H4 (cell line): Measurements from ENCODE around the gene CADM2. TPM values are rescaled to one million over a fixed set of nuclear protein-coding genes. Genes with fewer than 3 reads are reported as not detected.

Experiments used
- DNase-seq: peaks from one replicate; pipeline ENCODE4 v3.0.0-alpha.2; 2015; ENCODE audit warnings: low spot score
- total RNA-seq: library from RNA; depleted of rRNA; stranded (reverse); fragments of >200 nt; shearing (Covaris generic); gene quantifications from 2 replicates; pipeline ENCODE4 v1.2.3, GENCODE V29; 2014

The CADM2 gene
- total RNA-seq, 1 experiment from 2014 or later, result not detected

- DNase-seq, result no peak
These were observed 613.0 kb downstream of the CADM2 start for GRCh38 chr3:85571835-85572234.

GRCh38 chr3:85572426-85572825 is 613.6 kb downstream of the CADM2 start:
- no peak for DNase-seq

GRCh38 chr3:85572978-85573377 is 614.2 kb downstream of the CADM2 start:
- no peak for DNase-seq

GRCh38 chr3:85574006-85574705 is 615.4 kb downstream of the CADM2 start:
- no peak for DNase-seq

GRCh38 chr3:85576091-85576690 is 617.4 kb downstream of the CADM2 start:
- peak; percentile 30 for DNase-seq

- no peak for DNase-seq
These were observed 618.0 kb downstream of the CADM2 start for GRCh38 chr3:85576697-85577200.

GRCh38 chr3:85584779-85585356 is 626.1 kb downstream of the CADM2 start:
- DNase-seq, result no peak

- no peak for DNase-seq
These were observed 627.2 kb downstream of the CADM2 start for GRCh38 chr3:85586018-85586417.

- DNase-seq, result peak; percentile 5
These were observed 630.4 kb downstream of the CADM2 start for GRCh38 chr3:85589145-85589544.

- no peak for DNase-seq
These were observed 632.7 kb downstream of the CADM2 start for GRCh38 chr3:85591451-85591850.

GRCh38 chr3:85592256-85592655 is 633.5 kb downstream of the CADM2 start:
- no peak for DNase-seq

GRCh38 chr3:85594676-85595075 is 635.9 kb downstream of the CADM2 start:
- DNase-seq, result no peak

- DNase-seq, result no peak
These were observed 644.6 kb downstream of the CADM2 start for GRCh38 chr3:85603378-85603777.

- no peak for DNase-seq
These were observed 645.9 kb downstream of the CADM2 start for GRCh38 chr3:85604641-85605040.

GRCh38 chr3:85605066-85605465 is 646.3 kb downstream of the CADM2 start:
- DNase-seq, result no peak

- DNase-seq, result no peak
These were observed 667.9 kb downstream of the CADM2 start for GRCh38 chr3:85626662-85627061.

- DNase-seq, result no peak
These were observed 669.1 kb downstream of the CADM2 start for GRCh38 chr3:85627932-85628331.

- DNase-seq, result no peak
These were observed 672.3 kb downstream of the CADM2 start for GRCh38 chr3:85631070-85631469.

- DNase-seq, result no peak
These were observed 674.1 kb downstream of the CADM2 start for GRCh38 chr3:85632921-85633320.

GRCh38 chr3:85652360-85652759 is 693.6 kb downstream of the CADM2 start:
- DNase-seq, result no peak

GRCh38 chr3:85660451-85660850 is 701.7 kb downstream of the CADM2 start:
- no peak for DNase-seq

- no peak for DNase-seq
These were observed 703.7 kb downstream of the CADM2 start for GRCh38 chr3:85662462-85662861.

- no peak for DNase-seq
These were observed 709.0 kb downstream of the CADM2 start for GRCh38 chr3:85667744-85668143.
